Measurements from ENCODE around the gene NUDCD3.

NUDCD3 gene

DNA sequence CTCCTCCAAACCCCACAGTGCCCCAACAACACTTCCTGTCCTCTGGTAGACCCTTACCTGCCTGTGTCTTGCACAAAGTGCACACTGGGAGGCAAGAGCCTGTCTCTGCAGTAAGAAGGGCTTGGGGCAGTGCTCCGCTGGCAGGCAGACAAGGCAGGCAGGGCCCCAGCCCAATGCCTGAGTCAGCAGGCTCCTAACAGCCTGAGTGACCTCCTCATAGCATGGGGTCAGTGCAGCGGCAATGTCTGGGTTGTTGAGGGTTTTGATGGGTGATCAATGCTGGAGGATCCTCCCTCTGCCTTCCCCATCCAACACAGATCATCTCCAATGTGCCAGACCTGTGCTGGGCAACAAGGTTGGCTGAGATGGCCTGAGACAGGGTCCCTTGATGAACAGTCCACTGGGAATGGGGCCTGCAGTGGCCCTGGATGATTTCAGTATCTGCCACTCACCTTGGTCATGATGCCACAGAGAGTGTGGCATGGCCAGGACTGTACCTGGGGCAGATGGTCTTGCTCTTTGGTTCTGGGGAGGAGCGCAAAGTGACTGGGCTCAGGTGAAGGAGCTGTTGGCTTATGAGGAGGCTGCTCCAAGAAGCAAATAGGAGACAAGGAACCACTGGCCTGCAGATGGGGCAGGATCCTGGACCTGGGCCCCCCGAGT lies 109.5 kb downstream of the NUDCD3 start:
- DNase-seq, result no peak

DNA sequence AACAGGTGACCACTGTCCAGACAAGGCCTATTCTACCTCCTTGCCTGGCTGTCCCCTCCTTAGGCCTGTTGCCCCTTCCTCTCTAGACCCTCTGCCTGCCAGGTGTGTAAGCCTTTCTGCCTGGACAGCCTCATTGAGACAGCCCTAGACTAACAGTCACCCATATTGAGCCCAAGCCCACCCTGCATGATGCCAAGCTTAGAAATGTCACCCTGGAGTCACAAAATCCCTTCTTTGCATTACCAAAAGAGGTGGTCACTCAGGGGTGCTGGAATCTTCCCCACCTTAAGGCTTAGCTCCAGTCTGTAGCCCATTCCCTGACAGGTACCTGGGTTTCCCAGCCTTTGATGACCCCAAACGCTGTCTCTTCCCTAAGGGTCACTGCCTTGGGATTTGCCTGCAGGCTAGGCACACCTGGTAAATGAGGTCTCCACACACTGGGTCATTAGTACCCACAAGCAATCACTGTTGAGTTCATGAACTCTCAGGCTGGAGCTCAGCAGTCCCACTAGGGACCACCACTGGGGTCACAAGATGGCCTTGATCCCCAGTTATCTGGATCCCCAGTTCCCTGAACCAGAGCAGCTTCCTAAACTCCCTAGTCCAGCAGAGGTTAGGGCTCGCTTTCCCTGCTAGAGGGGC lies 110.1 kb downstream of the NUDCD3 start:
- no peak for DNase-seq

DNA sequence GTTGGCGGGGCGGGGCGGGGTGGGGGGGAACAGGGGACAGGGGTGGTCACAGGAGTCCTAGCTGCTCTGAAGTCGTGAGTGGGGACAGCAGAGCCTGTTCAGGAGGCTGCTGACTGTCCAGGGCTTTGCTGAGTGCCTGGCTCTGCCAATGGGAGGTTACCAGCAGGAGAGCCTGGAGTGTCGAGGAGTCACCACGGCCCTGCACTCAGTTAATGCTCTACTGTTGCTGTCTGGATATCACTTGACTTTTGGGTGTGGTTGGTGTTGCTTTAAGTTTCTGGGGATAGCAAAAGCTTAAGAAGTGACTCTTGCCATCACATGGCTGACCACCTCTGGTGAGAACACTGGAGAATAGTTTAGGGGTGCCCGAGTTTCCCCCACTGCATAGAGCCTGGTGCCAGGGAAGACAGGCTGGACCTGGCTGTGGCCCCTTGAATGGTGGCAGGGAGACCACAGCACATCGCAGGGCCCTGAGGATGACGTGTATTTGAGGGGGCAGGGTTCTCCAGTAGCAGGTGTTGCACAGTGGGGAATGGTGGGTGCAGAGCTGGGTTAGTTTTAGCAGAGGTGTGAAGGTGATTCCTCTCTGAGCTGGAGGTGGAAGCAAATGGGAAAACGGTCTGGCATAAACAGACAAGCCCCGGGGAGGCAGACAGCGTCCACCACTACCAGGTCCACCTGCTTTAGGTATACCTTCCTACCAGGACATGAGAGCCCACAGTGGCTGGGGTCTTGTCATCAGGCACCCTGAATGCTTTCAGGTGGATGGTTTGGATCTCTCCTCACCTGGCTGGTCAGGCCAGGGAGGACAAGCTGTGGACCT lies 110.9 kb downstream of the NUDCD3 start:
- DNase-seq, result no peak

DNA sequence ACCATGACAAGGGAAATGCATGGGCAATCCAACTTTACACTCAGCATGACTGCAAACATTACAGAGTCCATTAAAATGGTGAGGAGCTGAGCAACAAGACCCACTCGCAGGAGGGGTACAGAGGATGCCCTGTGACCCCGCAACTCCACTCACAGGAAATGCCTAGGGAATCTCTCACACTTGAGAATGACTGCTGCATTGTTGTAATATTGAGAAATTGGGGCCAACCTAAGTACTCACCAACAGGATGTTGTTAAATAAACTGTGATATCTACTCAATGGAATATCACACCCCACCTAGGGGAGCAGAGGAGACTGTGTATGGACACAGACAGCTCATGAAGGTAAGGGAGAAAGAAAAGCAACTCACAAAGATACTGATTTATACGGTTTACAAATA lies 111.7 kb downstream of the NUDCD3 start:
- DNase-seq, result no peak

DNA sequence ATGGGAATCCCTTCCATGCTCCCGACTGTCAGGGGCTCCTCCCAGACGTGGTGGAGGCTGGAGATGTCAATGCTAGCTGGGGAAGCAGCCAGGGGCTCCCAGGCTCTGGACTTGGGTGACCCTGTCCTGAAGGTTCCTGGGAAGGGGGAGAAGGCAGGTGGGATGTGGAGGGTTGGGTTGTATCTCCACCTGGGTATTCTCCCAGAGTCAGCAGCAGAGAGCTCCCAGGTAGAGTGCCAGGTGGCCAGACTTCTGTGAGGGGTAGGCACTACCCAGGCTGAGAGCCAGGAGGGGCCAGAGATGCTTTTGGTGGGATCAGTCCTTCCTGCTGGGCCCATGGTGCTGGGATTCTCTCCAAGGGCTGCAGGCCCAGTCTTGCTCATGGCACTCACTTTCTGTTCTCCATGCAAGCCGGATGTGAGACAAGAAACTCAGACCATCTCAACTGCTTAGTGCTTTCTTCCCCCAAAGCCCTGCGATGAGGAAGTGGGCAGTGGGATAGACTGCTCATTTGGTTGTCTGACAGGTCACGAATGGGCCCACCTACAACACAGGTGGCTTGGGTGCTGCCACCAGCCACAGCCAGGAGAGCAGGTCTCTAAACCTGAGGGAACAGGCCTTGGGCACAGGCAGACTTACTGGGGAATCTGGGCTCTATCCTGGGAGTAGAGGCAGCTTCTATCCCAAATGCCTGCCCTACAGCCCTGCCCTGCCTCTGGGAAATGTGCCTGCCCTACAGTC lies 112.6 kb downstream of the NUDCD3 start:
- DNase-seq, result no peak

DNA sequence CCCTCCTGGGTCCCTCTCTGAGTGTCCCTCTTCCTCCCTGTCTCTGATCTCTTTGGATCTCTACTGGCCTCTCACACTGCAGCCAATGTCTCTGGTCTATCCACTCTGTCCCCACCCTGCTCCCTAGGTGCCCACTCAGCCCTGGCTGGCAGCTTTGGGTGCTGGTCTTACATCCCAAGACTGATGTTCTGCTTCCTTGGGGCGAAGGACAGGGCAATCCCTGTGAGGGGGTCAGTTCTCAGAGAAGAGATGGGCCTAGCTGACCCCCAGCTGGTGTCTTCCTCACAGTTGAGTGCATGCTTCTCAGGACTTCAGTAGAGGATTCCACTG lies 113.4 kb downstream of the NUDCD3 start:
- no peak for DNase-seq

DNA sequence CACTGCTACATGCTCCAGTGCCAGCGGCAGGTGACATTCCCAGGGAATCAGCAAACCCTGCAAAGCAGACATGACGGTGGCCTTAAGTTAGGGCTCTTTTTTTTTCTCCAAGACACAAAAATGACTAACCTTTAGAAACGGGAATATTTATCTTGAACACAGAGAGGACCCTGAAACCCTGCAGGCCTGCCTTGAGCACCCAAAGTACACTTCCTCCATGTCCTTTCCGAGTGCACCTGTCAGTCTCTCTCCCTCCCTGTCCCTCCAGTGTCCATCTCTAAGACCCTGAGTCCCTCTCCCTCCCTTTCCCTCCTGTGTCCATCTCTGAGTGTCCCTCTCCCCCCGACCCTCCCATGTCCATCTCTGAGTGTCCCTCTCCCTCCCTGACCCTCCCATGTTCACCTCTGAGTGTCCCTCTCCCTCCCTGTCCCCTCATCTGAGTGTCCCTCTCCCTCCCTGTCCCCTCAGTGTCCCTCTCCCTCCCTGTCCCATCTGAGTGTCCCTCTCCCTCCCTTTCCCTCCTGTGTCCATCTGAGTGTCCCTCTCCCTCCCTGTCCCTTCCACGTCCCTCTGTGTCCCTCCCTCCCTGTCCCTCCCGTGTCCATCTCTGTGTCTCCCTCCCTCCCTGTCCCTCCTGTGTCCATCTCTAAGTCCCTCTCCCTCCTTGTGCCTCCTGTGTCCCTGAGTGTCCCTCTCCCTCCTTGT lies 113.9 kb downstream of the NUDCD3 start:
- DNase-seq, result no peak

DNA sequence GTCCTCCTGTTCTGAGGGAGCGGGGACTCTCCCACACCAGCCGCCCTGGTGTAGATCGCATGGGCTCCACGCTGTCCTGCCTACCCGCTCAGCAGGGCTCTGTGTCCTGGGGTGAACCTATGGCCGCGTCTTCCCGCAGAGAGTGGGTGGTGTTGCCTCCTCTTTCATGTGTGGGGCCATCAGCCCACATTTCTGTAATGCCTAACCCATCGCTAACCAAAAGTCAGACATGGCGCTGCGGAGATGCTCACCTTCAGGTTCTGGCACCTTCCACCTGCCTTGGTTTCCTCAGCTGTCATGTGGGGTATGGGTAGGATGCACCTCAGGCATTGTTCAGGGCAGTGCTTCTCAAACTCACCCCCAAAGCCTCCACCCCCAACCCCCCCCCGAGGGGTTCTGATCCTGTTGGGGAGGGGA lies 114.5 kb downstream of the NUDCD3 start:
- DNase-seq, result no peak

DNA sequence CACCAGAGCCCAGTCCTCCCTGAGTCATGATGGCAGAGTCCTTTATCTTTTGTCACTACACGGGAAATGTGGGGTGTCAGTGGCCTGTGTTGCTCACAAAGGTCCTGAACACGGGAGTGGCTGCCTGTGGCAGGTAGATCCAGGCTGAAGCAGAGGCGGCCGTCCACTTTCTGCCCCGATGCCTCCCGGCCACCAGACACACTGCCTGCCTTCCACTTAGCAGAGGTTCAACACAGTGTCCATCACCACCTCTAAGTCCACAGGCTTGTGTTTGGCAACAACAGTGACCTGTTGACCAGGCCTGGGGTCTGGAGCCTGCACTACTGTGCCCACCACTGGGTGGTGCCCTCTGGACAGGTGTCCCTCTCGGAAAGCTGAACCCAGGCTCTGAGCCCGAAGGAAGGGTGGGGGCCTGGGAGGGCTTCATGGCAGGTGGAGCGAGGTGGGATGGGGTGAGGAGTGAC lies 115.2 kb downstream of the NUDCD3 start:
- no peak for DNase-seq

DNA sequence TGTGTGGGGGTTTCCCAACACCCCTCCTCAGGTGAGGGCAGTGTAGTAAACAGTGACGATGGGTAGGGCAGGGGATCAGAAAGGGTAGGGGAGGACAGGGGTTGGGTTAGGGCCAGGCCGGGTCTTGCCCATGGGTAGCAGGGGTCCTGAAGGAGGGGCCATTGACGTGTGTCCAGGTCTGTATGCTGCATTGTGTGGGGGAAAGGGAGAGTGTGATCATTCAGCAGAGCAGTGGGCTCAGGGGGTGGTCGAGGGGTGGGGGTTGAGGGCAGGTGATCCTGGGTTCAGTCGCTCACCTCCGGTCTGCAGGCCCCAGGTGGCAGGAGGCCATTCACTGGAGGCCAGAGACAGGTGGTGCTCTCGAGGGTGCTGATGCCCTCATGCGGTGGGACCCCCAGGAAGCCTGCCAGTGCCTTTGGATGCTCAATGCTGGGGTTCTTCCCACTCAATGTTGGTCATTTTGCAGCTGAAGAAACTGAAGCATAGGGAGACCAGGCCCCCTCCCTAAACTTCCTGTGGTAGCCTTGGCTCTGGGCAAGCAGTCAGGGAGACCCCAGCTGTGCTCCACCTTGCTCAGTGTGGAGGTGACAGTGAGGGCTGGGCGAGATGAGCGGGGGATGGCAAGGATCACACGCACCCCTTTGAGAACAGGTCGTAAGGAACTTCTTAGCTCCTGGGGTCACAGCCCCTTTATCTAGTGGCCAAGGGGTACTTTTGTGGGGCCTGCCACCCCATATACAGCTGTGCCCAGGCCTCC lies 116.3 kb downstream of the NUDCD3 start:
- DNase-seq, result no peak

DNA sequence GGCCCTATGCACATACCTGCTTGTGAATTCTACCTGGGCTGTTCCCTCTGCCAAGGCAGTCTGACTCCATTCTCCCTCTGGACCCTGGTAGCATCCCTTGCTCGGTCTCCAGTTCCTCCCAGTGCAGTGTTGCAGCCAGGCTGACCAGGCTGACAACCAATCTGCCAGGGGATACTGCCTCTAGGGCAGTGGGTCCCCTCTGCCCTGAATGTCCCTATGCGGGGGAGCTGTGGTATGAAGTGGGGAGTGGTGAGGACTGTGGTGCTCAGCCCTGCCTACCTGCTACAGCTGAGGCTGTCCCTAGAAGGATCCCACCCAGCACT lies 117.1 kb downstream of the NUDCD3 start:
- no peak for DNase-seq

DNA sequence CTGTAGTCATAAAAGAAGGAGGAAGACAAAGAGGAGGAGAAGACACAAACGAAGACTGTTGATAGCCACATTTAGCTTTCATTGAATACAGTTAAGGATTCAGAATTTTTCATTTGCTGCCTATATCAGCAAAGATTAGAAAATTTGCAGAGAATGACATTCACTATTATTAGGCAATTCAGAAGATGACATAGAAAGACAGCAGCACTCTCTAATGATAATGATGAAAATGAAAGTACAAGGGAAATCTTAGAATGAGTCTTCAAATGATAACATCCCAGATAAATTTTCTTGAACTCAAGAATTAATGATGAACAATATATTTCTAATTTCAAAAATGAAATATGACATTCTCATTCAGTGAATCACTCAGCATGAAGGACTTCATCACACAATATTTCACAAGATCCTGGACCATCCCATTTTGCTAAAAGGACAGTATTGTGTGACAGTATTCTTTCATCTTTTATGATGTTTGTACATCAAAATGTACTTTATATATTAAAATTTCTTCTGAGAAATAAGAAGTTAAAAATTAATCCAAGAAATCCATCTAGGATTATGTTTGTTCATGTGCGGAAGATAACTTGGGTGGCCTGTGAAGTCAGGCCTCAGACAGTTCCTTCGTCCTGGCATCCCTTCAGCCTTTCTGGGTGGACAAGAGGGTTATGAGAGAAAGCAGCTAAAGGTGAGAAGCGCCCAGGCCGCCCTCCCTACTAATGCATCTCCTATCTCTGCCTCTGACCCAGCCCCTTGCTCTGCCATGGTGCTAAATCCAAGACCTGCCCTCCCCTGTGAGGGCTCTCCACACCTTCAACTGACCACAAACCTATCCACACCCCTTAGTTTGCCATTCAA lies 117.7 kb downstream of the NUDCD3 start:
- no peak for DNase-seq

DNA sequence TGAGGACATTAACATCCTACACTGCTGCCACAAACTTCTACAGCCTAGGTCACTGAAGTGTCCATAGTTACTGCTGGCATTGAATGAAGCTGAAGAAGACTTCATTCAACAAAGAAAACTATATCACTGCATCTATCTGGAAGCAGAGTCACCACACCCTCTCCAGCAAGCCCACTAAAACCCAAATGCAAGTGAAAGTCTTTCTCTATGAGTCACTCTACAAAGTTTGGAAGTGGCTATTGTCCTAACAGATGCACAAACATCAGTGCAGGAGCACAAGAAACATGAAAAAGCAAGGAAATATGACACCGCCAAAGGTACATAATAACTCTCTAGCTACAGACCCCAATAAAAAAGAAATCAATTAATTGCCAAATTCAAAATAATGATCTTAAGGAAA lies 121.6 kb downstream of the NUDCD3 start:
- DNase-seq, result no peak

DNA sequence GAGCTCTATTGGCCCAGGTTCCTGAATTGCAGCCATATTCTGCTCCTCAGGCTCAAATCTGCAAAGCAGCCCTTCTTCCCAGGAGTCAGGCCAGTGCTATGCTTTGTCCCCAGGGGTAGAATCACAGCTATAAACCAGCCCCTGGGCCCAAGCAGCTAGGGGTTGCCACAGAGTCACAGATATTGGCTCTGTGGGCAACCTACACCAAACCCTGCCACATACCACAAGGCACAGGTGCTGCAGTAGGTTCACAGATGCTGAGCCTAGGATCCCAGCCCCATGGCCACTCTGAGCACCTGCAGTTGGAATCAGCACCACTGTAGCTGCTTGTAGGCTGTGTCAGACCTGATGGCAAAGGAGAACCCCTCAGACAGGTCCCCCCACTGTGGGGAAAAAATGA lies 122.0 kb downstream of the NUDCD3 start:
- DNase-seq, result no peak

DNA sequence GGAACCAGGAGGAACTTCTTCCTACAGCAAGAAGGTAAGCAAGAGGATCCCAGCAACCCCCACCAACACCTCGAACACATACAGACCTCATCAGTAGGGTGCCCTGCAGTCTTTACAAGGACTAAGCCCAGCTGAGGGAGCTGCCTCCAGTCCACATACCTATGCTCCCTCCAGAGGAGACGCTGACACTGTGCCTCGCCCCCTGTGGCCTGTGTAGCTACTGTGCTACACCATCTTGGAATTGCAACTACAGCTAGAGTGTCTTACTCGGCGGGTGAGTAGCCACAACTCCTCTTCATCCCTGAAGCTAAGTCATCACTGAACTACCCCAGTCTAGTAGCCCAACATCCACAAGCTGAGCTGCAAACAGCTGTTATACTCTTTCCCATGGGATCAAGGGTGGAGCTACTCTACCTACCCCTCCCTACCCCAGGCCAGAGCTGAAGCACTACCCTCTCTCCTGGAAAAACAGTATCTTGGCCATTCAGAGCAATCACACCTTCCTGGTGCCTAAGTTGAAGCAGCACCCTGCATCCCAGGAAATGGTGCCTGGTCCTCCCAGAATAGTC lies 122.9 kb downstream of the NUDCD3 start:
- no peak for DNase-seq

DNA sequence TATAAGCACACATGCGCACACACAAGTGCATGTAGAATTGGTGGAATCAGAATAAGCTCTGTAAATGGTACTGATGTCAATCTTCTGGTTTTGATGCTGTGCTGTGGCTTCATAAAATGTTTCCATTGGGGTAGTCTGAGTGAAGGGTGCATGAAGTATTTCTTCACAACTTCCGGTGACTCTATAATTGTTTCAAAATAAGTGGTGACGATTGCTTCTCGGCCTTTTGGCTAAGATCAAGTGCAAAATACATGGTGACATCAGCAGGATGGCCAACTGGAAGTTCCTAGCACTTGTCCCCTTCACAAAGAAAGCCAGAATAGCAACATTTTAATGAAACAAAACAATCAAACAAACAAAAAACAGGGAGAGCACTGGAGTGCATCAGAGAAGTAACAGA lies 123.5 kb downstream of the NUDCD3 start:
- DNase-seq, result no peak

DNA sequence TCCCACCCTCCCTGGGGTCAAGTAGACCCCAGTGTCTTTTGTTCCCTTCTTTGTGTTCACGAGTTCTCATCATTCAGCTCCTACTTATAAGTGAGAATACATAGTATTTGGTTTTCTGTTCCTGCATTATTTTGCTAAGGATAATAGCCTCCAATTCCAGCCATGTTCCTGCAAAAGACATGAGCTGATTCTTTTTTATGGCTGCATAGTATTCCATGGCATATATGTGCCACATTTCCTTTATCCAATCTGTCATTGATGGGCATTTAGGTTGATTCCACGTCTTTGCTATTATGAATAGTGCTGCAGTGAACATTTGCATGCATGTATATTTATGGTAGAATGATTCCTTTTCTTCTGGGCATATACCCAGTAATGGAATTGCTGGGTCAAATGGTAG lies 136.8 kb downstream of the NUDCD3 start:
- no peak for DNase-seq

DNA sequence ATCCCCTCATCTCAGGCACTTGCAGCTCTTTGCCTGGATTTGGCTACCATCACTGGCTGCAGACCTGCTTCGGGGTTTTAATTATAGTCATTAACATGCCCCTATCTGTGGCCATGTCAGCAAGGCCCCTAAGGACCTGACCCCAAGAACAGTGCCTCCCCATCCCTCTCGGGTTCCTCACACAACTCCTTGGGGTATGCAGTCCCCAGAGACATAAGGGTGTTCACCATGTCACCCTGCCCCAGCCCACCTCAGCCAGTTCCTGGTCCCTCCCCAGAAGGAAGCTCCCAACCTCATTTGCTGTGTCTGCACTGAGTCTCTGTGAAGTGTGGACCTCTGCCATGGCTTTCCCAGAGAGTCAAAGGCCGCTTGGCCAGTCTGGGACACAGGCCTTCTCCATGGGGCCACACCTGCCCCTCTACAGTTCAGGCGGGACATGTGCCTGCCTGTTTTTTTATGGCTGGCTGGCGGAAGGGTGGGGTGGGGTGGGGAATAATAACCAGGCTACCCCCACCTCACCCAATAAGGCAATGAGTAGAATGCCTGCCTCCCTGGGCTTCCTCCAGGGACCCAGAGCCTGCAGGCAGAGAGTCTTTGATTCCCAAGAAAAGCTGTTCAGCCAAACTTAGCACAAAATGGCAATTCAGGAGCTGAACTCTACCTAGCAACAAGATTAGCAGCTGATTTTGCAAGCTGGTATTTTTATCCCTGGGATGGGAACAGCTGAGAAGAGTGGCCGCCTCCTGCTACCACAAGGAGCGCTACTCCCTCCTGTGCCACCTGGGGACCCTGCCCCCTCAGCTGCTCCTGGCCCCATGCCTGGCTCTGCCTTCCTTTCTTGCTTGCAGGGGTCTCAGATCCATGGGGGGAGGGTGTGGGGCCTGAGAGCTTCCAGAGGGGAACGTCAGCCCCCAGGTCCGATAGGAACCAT lies 141.3 kb downstream of the NUDCD3 start:
- no peak for DNase-seq

DNA sequence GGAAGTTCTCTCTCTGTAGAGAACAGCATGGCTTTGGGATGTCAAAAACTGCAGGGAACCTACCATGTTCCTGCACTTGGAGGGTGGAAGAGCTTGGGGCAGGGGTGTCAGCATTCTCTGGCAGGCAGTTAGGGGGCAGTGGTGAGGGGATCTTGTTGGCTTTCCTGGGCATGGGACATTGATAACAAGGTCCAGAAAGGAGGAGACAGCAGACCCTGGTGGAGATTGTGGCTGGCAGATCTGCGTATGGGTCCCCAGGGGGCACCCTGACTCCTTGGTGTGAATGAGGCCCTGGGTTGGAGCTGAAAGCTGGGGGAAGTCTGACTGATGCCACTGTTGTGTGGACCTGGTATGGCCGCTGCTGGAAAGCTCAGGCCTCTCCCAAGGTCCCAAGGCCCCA lies 142.2 kb downstream of the NUDCD3 start:
- no peak for DNase-seq
